Measurements from ENCODE around the gene UBL4A. TPM values are rescaled to one million over a fixed set of nuclear protein-coding genes. Genes with fewer than 3 reads are reported as not detected.

Gene UBL4A
- total RNA-seq, 1 donor from 2014 or later = 34.0 TPM

GRCh38 chrX:154530286-154530685, 43.9 kb upstream of the UBL4A start:
- DNase-seq = no peak
- no peak overlapping the region for H3K27ac ChIP-seq
- intact Hi-C loops (cut with DNase I) = no loop called here
- no peak overlapping the region for H3K4me3 ChIP-seq
- H3K9me3 ChIP-seq = no peaks in the 10 kb centered on the region
- no peak for TF ChIP-seq CTCF (IDR thresholded peaks at IDR 0.05)
- H3K4me1 ChIP-seq = peaks cover 9% of the 10 kb centered on the region
- H3K36me3 ChIP-seq = peaks cover 26% of the 10 kb centered on the region
- H3K27me3 ChIP-seq (ENCODE audit: low read depth) = no peaks in the 10 kb centered on the region
- no peak for ATAC-seq

GRCh38 chrX:154529206-154529612, 42.8 kb upstream of the UBL4A start:
- H3K4me3 ChIP-seq = no peak overlapping the region
- H3K36me3 ChIP-seq = peaks cover 19% of the 10 kb centered on the region
- TF ChIP-seq CTCF (IDR thresholded peaks at IDR 0.05) = no peak
- DNase-seq (no peak), ATAC-seq (no peak)
- no peaks in the 10 kb centered on the region for H3K9me3 ChIP-seq
- H3K27me3 ChIP-seq (ENCODE audit: low read depth) = no peaks in the 10 kb centered on the region
- H3K27ac ChIP-seq = no peak overlapping the region
- intact Hi-C loops (cut with DNase I) = no loop called here
- H3K4me1 ChIP-seq = peaks cover 9% of the 10 kb centered on the region

- peak overlapping the region; percentile 41 for H3K4me3 ChIP-seq
- ATAC-seq = peak; percentile 86 to 89
- intact Hi-C loops (cut with DNase I) = no loop called here
Observed at GRCh38 chrX:154526901-154527675, 40.7 kb upstream of the UBL4A start.

GRCh38 chrX:154525606-154526490, 39.4 kb upstream of the UBL4A start:
- no peak overlapping the region for H3K27ac ChIP-seq
- H3K4me1 ChIP-seq = peaks cover 9% of the 10 kb centered on the region
- TF ChIP-seq CTCF (IDR thresholded peaks at IDR 0.05) = no peak
- H3K4me3 ChIP-seq = no peak overlapping the region
- DNase-seq (no peak), ATAC-seq (no peak)
- H3K36me3 ChIP-seq = no peaks in the 10 kb centered on the region
- intact Hi-C loops (cut with DNase I) = no loop called here
- no peaks in the 10 kb centered on the region for H3K27me3 ChIP-seq (ENCODE audit: low read depth)
- H3K9me3 ChIP-seq = no peaks in the 10 kb centered on the region

More at GRCh38 chrX:154526901-154527675, 40.7 kb upstream of the UBL4A start:
- no peaks in the 10 kb centered on the region for H3K36me3 ChIP-seq
- DNase-seq = peak; percentile 82
- peak overlapping the region; percentile 60 for H3K27ac ChIP-seq
- no peaks in the 10 kb centered on the region for H3K27me3 ChIP-seq (ENCODE audit: low read depth)
- peak; percentile 54 for TF ChIP-seq CTCF (IDR thresholded peaks at IDR 0.05)
- peaks cover 9% of the 10 kb centered on the region for H3K4me1 ChIP-seq
- no peaks in the 10 kb centered on the region for H3K9me3 ChIP-seq

GRCh38 chrX:154519389-154519788, 33.0 kb upstream of the UBL4A start:
- no peak overlapping the region for H3K4me3 ChIP-seq
- intact Hi-C loops (cut with DNase I) = no loop called here
- ATAC-seq = no peak
- H3K4me1 ChIP-seq = peaks cover 13% of the 10 kb centered on the region
- H3K27me3 ChIP-seq (ENCODE audit: low read depth) = no peaks in the 10 kb centered on the region
- no peak for DNase-seq
- TF ChIP-seq CTCF (IDR thresholded peaks at IDR 0.05) = no peak
- no peaks in the 10 kb centered on the region for H3K36me3 ChIP-seq
- H3K27ac ChIP-seq = no peak overlapping the region
- no peaks in the 10 kb centered on the region for H3K9me3 ChIP-seq
